Psoas muscle (tissue), 8 donors: ENCODE measurements around the gene ADAMTSL2. TPM values are rescaled to one million over a fixed set of nuclear protein-coding genes. Genes with fewer than 3 reads are reported as not detected.
"Not testable (repeated sequence)": the region's sequence is repeated elsewhere in the genome, so short reads cannot be mapped to it uniquely, and the experiment has no call there.

ENCODE experiments used
- ATAC-seq, 4 donors: fragments of 200-7000 bp; cut with Tn5 transposase; one replicate each; pipeline ENCODE4 v1.9.1; 2020; ENCODE audit warnings: moderate library complexity in 3 of 4, mild to moderate bottlenecking in 2 of 4
- DNase-seq, 2 donors: peaks; one replicate each; pipeline ENCODE4 v3.0.0-alpha.2; 2020
- H3K27ac ChIP-seq: fragments of 200-600 bp; one replicate; pipeline ENCODE4 v1.8.0; 2022
- H3K27me3 ChIP-seq, 3 donors: fragments of 200-600 bp in 1 of 3; one replicate each; pipeline versions ENCODE4 v1.6.1 to v1.8.0; 2013 to 2022; ENCODE audit warnings: low read length in 2 of 3, mild to moderate bottlenecking in 2 of 3, moderate library complexity in 1 of 3; ENCODE audit not compliant: insufficient read depth in 3 of 3
- H3K36me3 ChIP-seq, 2 donors: fragments of 200-600 bp in 1 of 2; one replicate each; pipeline versions ENCODE4 v1.6.1 to v1.8.0; 2013 to 2022; ENCODE audit warnings: low read depth in 1 of 2, mild to moderate bottlenecking in 1 of 2, moderate library complexity in 1 of 2; ENCODE audit not compliant: insufficient read depth in 1 of 2
- H3K4me1 ChIP-seq: fragments of 200-600 bp; one replicate; pipeline ENCODE4 v1.8.0; 2022
- H3K4me3 ChIP-seq: fragments of 200-600 bp; one replicate; pipeline ENCODE4 v1.8.0; 2022; ENCODE audit warnings: mild to moderate bottlenecking
- H3K9me3 ChIP-seq: fragments of 200-600 bp; one replicate; pipeline ENCODE4 v1.8.0; 2022
- WGBS, 3 donors: extraction: QIAGEN DNeasy Blood & Tissue Kit; methylation state at CpG; one replicate each; pipeline versions ENCODE4 v1.1.6 to v1.1.7; 2013; 5-methylcytosine and 5-hydroxymethylcytosine counted together
- intact Hi-C, 2 donors: fragments of 100-400 bp; cut with DNase I; formaldehyde crosslinking; loops; one replicate each; pipeline versions ENCODE4 v1.11.0 to v1.14.2; 2022
- polyA plus RNA-seq, 3 donors: library from polyadenylated mRNA; stranded (reverse); fragments of 200-250 nt; gene quantifications; one replicate each; pipeline ENCODE4 v1.2.3, GENCODE V29; 2013
- total RNA-seq, 4 donors: library from RNA; stranded (reverse); fragmentation: NEBNext Ultra II Directional in 2 of 4; extraction: Animal tissue kit (Norgen Biotek cat#: 25700) in 2 of 4; gene quantifications; one replicate each; pipeline versions ENCODE4 v1.2.1 to v1.2.4, GENCODE V29; 2021 to 2023
- TF ChIP-seq, protein P1 (sequence below): fragments of 200-600 bp; IDR thresholded peaks from one replicate; pipeline ENCODE4 v1.8.0; 2022; ENCODE audit warnings: antibody characterized with exemption
- donor health status: healthy with polysubstance abuse.
- donor health status: DM: no; HTN: no; CAD: no; lungs with moderate emphysema.
- donor health status: Bipolar disorder and iron deficiency.
- donor health status: healthy.
- donor health status: DM: yes; HTN: yes; CAD: no.
- donor health status: DM: no; HTN: no; CAD: no.
- donor health status: DM: no; HTN: no; CAD: no.
- donor health status: DM: yes; HTN: yes; CAD: no.

Gene ADAMTSL2
- total and polyA plus RNA-seq, 7 donors: 0.21 to 5.4 (median 0.71) TPM

DNA sequence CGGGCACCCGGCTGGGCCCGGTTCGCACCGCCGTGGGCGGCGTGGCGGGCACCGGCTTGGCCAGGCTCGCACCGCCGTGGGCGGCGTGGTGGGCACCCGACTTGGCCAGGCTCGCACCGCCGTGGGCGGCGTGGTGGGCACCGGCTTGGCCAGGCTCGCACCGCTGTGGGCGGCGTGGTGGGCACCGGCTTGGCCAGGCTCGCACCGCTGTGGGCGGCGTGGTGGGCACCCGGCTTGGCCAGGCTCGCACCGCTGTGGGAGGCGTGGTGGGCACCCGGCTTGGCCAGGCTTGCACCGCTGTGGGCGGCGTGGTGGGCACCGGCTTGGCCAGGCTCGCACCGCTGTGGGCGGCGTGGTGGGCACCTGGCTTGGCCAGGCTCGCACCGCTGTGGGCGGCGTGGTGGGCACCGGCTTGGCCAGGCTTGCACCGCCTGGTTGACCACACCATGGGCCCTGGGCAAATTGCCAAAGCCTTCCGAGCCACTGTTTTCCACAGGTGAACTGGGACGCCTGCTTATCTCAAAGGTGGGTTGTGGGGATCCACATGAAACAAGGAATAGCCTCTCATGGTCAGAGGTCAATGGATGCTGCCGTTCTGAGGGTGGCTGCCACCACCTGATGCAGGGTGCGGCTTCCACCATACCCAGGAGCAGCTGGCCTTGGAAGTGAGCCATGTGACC, 28.2 kb downstream of the ADAMTSL2 start:
- intact Hi-C loops: no loop called here
- Histone ChIP-seq H3K9me3 (no peaks in the 10 kb centered on the region), H3K4me3 (no peak overlapping the region), H3K27ac (no peak overlapping the region), H3K36me3 (no peaks in the 10 kb centered on the region), H3K4me1 (peaks cover 9% of the 10 kb centered on the region), H3K27me3 (peaks cover 0 to 34% (median 3%) of the 10 kb centered on the region in 3 donors)
- TF ChIP-seq, protein P1, sequence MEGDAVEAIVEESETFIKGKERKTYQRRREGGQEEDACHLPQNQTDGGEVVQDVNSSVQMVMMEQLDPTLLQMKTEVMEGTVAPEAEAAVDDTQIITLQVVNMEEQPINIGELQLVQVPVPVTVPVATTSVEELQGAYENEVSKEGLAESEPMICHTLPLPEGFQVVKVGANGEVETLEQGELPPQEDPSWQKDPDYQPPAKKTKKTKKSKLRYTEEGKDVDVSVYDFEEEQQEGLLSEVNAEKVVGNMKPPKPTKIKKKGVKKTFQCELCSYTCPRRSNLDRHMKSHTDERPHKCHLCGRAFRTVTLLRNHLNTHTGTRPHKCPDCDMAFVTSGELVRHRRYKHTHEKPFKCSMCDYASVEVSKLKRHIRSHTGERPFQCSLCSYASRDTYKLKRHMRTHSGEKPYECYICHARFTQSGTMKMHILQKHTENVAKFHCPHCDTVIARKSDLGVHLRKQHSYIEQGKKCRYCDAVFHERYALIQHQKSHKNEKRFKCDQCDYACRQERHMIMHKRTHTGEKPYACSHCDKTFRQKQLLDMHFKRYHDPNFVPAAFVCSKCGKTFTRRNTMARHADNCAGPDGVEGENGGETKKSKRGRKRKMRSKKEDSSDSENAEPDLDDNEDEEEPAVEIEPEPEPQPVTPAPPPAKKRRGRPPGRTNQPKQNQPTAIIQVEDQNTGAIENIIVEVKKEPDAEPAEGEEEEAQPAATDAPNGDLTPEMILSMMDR: no peak
- 75 to 80% (median 78%) methylated on average over 23 to 45 of the region's 54 CpGs for WGBS, 3 donors
- ATAC-seq (no peak), DNase-seq (no peak)

DNA sequence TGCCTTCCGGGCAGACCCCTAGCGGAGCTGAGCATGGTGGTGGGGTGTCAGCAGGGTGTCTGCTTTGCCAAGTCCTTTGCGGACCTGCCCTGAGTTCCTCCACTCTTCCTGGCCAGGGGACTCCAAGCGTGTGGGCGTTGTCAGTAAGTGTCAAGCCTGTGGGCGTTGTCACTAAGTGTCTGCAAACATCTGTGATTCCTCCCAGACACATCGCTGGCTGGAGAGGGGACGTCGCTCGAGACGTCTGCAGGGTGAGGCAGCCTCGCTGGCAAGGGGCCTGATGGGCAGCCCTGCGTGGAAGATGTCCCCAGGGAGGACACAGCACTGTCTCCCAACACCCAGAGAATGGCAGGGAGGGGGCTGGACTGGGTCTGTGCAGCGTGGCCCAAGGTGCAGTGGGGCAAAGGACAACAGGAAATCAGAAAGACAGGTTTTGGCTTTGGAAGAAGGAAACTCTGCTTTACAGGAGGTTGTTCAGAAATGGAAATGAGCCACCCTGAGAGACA, 28.8 kb downstream of the ADAMTSL2 start:
- WGBS, 3 donors: 10 to 21% (median 13%) methylated on average over 14 of the region's 14 CpGs
- H3K4me3 ChIP-seq: no peak overlapping the region
- peak in 1 of 4 donors; percentile 28 for ATAC-seq
- peaks cover 0 to 35% (median 3%) of the 10 kb centered on the region in 3 donors for H3K27me3 ChIP-seq
- H3K4me1 ChIP-seq: peaks cover 8% of the 10 kb centered on the region
- TF ChIP-seq, protein P1: no peak
- DNase-seq: peak; percentile 58 to 77
- H3K36me3 ChIP-seq: no peaks in the 10 kb centered on the region
- intact Hi-C loops: no loop called here
- H3K9me3 ChIP-seq: no peaks in the 10 kb centered on the region
- no peak overlapping the region for H3K27ac ChIP-seq

DNA sequence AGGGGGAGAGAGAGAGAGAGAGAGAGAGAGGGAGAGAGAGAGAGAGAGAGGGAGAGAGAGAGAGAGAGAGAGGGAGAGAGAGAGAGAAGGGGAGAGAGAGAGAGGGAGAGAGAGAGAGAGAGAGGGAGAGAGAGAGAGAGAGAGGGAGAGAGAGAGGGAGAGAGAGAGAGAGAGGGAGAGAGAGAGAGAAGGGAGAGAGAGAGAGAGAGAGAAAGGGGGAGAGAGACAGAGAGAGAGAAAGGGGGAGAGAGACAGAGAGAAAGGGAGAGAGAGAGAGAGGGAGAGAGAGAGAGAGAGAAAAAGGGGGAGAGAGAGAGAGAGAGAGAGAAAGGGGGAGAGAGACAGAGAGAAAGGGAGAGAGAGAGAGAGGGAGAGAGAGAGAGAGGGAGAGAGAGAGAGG, 29.3 kb downstream of the ADAMTSL2 start:
- H3K27me3 ChIP-seq: peaks cover 0 to 30% (median 3%) of the 10 kb centered on the region in 3 donors
- H3K4me1 ChIP-seq, H3K4me3 ChIP-seq, H3K9me3 ChIP-seq, ATAC-seq, intact Hi-C loops, DNase-seq, H3K36me3 ChIP-seq, H3K27ac ChIP-seq: not testable (repeated sequence)

DNA sequence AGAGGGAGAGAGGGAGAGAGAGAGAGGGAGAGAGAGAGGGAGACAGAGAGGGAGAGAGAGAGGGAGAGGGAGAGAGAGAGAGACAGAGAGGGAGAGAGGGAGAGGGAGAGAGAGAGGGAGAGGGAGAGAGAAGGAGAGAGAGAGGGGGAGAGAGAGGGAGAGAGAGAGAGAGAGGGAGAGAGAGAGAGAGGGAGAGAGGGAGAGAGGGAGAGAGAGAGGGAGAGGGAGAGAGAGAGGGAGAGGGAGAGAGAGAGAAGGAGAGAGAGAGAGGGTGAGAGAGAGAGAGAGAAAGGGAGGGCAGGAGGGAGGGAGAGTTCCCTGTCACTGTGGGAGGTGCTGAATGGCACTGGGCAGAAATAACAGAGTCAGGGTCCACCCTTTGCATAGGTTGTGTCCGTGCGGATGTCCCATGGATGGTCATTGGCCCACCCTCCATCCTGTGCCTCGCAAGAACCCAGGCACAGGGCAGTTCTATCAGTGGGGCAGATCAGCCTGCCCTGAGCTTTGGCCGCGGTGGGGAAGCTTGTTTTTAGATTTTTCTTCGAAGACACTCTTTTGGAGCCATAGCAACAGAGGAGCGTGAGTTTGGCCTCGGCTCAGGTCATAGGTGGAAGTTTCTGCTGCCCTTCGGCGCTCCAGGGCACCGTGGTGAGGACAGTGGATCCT, 30.1 kb downstream of the ADAMTSL2 start:
- no peaks in the 10 kb centered on the region for H3K4me1 ChIP-seq
- no peaks in the 10 kb centered on the region for H3K9me3 ChIP-seq
- DNase-seq (no peak), ATAC-seq (no peak)
- intact Hi-C loops: no loop called here
- no peak overlapping the region for H3K27ac ChIP-seq
- WGBS, 3 donors: 77 to 85% (median 82%) methylated on average over 11 of the region's 11 CpGs
- TF ChIP-seq, protein P1: no peak
- H3K36me3 ChIP-seq: no peaks in the 10 kb centered on the region
- H3K4me3 ChIP-seq: no peak overlapping the region
- H3K27me3 ChIP-seq: peaks cover 0 to 32% (median 6%) of the 10 kb centered on the region in 3 donors

DNA sequence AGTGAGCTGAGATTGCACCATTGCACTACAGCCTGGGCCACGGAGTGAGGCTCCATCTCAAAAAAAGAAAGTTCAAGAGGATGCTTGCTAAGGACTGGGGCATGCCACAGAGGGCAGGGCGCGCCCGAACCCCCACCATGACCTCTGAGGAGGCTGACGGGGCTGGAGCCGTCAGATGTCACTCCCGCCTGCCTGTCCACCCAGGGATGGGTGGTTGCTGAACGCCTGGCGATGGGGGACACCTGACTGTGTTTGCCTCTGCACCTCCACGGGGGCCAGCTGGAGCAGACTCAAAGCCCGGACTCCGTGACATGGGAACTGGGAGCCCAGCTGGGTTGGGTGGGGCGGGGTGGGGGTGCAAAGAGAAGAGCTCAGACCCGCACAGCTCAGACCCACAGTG, 31.9 kb downstream of the ADAMTSL2 start:
- 88 to 94% (median 91%) methylated on average over 14 of the region's 14 CpGs for WGBS, 3 donors
- TF ChIP-seq, protein P1: no peak
- intact Hi-C loops: no loop called here
- H3K4me1 ChIP-seq: no peaks in the 10 kb centered on the region
- H3K4me3 ChIP-seq: no peak overlapping the region
- DNase-seq (no peak), ATAC-seq (no peak)
- no peaks in the 10 kb centered on the region for H3K36me3 ChIP-seq
- no peaks in the 10 kb centered on the region for H3K9me3 ChIP-seq
- no peak overlapping the region for H3K27ac ChIP-seq
- H3K27me3 ChIP-seq: peaks cover 0 to 34% (median 5%) of the 10 kb centered on the region in 3 donors
